Keratinocyte (primary cell): Measurements from ENCODE around the gene TFDP1. TPM values are rescaled to one million over a fixed set of nuclear protein-coding genes. Genes with fewer than 3 reads are reported as not detected.

Experiments
- DNase-seq: peaks from one replicate; pipeline ENCODE4 v3.0.0-alpha.2; 2011; ENCODE audit warnings: low read depth, missing footprints, low spot score
- FAIRE-seq: peaks from 2 replicates; lab custom pipeline; 2011; peaks lifted over from hg19 to GRCh38; lab: Jason Lieb, UNC
- H2AFZ ChIP-seq: 2 replicates; pipeline ENCODE4 v1.6.0; 2012; ENCODE audit warnings: low read length, control low read depth, inconsistent platforms; ENCODE audit not compliant: control insufficient read depth
- H3K27ac ChIP-seq: 2 replicates; pipeline ENCODE4 v1.5.1; 2011; ENCODE audit warnings: low read length; ENCODE audit not compliant: control insufficient read depth, insufficient read depth
- H3K27me3 ChIP-seq: 3 replicates; pipeline ENCODE4 v1.6.0; 2011; ENCODE audit warnings: low read length; ENCODE audit not compliant: control insufficient read depth, insufficient read depth; ENCODE audit errors: extremely low read depth
- H3K36me3 ChIP-seq, 2 experiments: 2 replicates in 1 of 2; 3 replicates in 1 of 2; pipeline ENCODE4 v1.5.1; 2011; ENCODE audit warnings: low read length in 2 of 2, mild to moderate bottlenecking in 1 of 2; ENCODE audit not compliant: control insufficient read depth in 2 of 2, insufficient read depth in 2 of 2; ENCODE audit errors: extremely low read depth in 1 of 2
- H3K4me1 ChIP-seq: 3 replicates; pipeline ENCODE4 v1.5.1; 2011; ENCODE audit warnings: low read length; ENCODE audit not compliant: control insufficient read depth, insufficient read depth; ENCODE audit errors: extremely low read depth
- H3K4me2 ChIP-seq: 3 replicates; pipeline ENCODE4 v1.6.0; 2011; ENCODE audit warnings: low read depth, low read length; ENCODE audit not compliant: control insufficient read depth, insufficient read depth; ENCODE audit errors: extremely low read depth
- H3K4me3 ChIP-seq, 3 experiments: fragments of 200-600 bp in 1 of 3; sonication (generic) in 1 of 3; 2 replicates in 2 of 3; 3 replicates in 1 of 3; pipeline ENCODE4 v1.5.1; 2011 to 2016; ENCODE audit warnings: low read length in 3 of 3, mild to moderate bottlenecking in 3 of 3, control low read depth in 2 of 3, inconsistent platforms in 1 of 3, low read depth in 1 of 3, mixed read lengths in 1 of 3, mixed run types in 1 of 3, moderate library complexity in 1 of 3; ENCODE audit not compliant: control insufficient read depth in 2 of 3, insufficient read depth in 2 of 3; ENCODE audit errors: extremely low read depth in 1 of 3
- H3K79me2 ChIP-seq: 2 replicates; pipeline ENCODE4 v1.6.0; 2012; ENCODE audit warnings: low read length; ENCODE audit not compliant: control insufficient read depth, insufficient read depth
- H3K9ac ChIP-seq: 3 replicates; pipeline ENCODE4 v1.6.0; 2011; ENCODE audit warnings: low read length; ENCODE audit not compliant: control insufficient read depth, insufficient read depth; ENCODE audit errors: extremely low read depth
- H3K9me1 ChIP-seq: 3 replicates; pipeline ENCODE4 v1.6.0; 2011; ENCODE audit warnings: low read length; ENCODE audit not compliant: control insufficient read depth, insufficient read depth; ENCODE audit errors: extremely low read depth
- H3K9me3 ChIP-seq: 2 replicates; pipeline ENCODE4 v1.5.1; 2012; ENCODE audit warnings: low read depth, low read length; ENCODE audit not compliant: control insufficient read depth
- H4K20me1 ChIP-seq: 3 replicates; pipeline ENCODE4 v1.6.0; 2011; ENCODE audit warnings: low read length; ENCODE audit not compliant: control insufficient read depth, insufficient read depth; ENCODE audit errors: extremely low read depth
- CTCF ChIP-seq, 3 experiments: IDR thresholded peaks in 1 of 3; conservative IDR thresholded peaks in 1 of 3; optimal IDR thresholded peaks in 1 of 3; 2 replicates in 2 of 3; 3 replicates in 1 of 3; pipeline versions ENCODE3 to v1.5.1; 2011; ENCODE audit warnings: low read length in 3 of 3, mild to moderate bottlenecking in 3 of 3, moderate library complexity in 2 of 3, control low read depth in 1 of 3, inconsistent platforms in 1 of 3; ENCODE audit not compliant: insufficient read depth in 2 of 3; ENCODE audit errors: extremely low read depth in 1 of 3
- EZH2 ChIP-seq: IDR thresholded peaks from one replicate; pipeline ENCODE4 v1.6.1; 2012; ENCODE audit warnings: inconsistent platforms, mild to moderate bottlenecking, low read length, moderate library complexity
- dilution Hi-C: fragments of 300-500 bp; cut with MboI; formaldehyde crosslinking; loops from one replicate; pipeline ENCODE4 v1.7.0; 2020; ENCODE audit warnings: low sequenced_read_pairs; ENCODE audit not compliant: extremely low pct_ligation_motif_present
- polyA plus RNA-seq, 5 experiments: library from polyadenylated mRNA; depleted of rRNA in 3 of 5; stranded (reverse) in 3 of 5; stranded (forward) in 1 of 5; unstranded in 1 of 5; fragments of >200 nt; gene quantifications; 1 replicate in 1 of 5; 2 replicates in 3 of 5; 3 replicates in 1 of 5; pipeline versions ENCODE4 v1.2.1 to v1.2.3, GENCODE V29; 2011 to 2012; ENCODE audit warnings: missing spikeins in 2 of 5, low read depth in 1 of 5, low replicate concordance in 1 of 5

TFDP1 gene
- polyA plus RNA-seq, 1 donor (not counting 4 experiments of a cell fraction or from before 2014, with no cell fraction given), result 105 TPM

- peaks cover 5% of the 10 kb centered on the region for H3K4me1 ChIP-seq
- H3K4me3 ChIP-seq, result no peak overlapping the region
- H3K36me3 ChIP-seq, result peaks cover 4 to 5% of the 10 kb centered on the region in 2 experiments
- dilution Hi-C loops, result no loop called here
- no peaks in the 10 kb centered on the region for H3K9me3 ChIP-seq
- peaks cover 2% of the 10 kb centered on the region for H4K20me1 ChIP-seq
- no peak overlapping the region for H3K27ac ChIP-seq
- no peaks in the 10 kb centered on the region for H3K9me1 ChIP-seq
- H3K9ac ChIP-seq, result no peak overlapping the region
- DNase-seq, result no peak
- peaks cover 32% of the 10 kb centered on the region for H3K79me2 ChIP-seq
- no peak overlapping the region for H2AFZ ChIP-seq
- H3K4me2 ChIP-seq, result no peak overlapping the region
- H3K27me3 ChIP-seq, result no peaks in the 10 kb centered on the region
- TF ChIP-seq EZH2 (no peak), CTCF (optimal IDR thresholded peaks at IDR 0.05 in 1 of 3, IDR thresholded peaks at IDR 0.05 in 1 of 3, conservative IDR thresholded peaks at IDR 0.05 in 1 of 3; ENCODE audit: extremely low read depth in 1 of 3, insufficient read depth in 2 of 3, low read length in 3 of 3) (no peak)
- FAIRE-seq, result no peak
Measured at GRCh38 chr13:113545455-113545930, 39.1 kb upstream of the TFDP1 start.

GRCh38 chr13:113545931-113546516 is 38.5 kb upstream of the TFDP1 start:
- Histone ChIP-seq H3K9ac (no peak overlapping the region), H3K9me1 (no peaks in the 10 kb centered on the region), H3K4me1 (peaks cover 5% of the 10 kb centered on the region), H3K9me3 (no peaks in the 10 kb centered on the region), H3K4me2 (no peak overlapping the region), H3K79me2 (peaks cover 29% of the 10 kb centered on the region), H3K36me3 (peaks cover 5 to 6% of the 10 kb centered on the region in 2 experiments), H3K27me3 (no peaks in the 10 kb centered on the region), H3K27ac (no peak overlapping the region), H3K4me3 (no peak overlapping the region), H4K20me1 (peaks cover 2% of the 10 kb centered on the region), H2AFZ (no peak overlapping the region)
- dilution Hi-C loops, result no loop called here
- FAIRE-seq (no peak), DNase-seq (no peak)
- TF ChIP-seq EZH2, result no peak
- TF ChIP-seq CTCF (optimal IDR thresholded peaks at IDR 0.05 in 1 of 3, IDR thresholded peaks at IDR 0.05 in 1 of 3, conservative IDR thresholded peaks at IDR 0.05 in 1 of 3; ENCODE audit: extremely low read depth in 1 of 3, insufficient read depth in 2 of 3, low read length in 3 of 3), result no peak
